Raji (cell line): ENCODE results near the gene QSOX1.

Source experiments
- POLR2A ChIP-seq: IDR thresholded peaks from 2 replicates; pipeline ENCODE4 v1.6.1; 2011; ENCODE audit warnings: low read depth, low read length, control low read depth; ENCODE audit not compliant: insufficient read depth

Gene QSOX1

DNA sequence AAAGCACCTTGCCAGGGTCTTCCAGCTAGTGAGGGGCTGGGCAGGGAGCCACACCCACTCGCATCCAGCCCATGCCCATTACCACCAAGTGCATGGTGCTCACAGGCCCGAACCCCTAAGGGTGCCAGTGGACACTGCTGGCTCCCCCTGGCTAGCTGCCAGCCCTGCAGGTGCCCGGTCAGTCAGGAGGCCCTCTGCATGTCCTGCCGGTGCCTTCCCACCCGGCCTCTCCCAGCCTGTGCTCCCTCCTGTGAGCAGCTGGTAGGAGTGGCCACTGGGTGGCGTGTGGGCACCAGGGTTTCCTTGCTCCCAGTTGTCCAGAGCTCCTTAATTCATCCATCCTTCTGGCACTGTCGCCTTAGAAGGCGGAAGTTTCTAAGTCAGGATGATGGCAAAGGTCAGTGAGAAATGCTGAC lies 33.4 kb downstream of the QSOX1 start:
- TF ChIP-seq POLR2A, result no peak

DNA sequence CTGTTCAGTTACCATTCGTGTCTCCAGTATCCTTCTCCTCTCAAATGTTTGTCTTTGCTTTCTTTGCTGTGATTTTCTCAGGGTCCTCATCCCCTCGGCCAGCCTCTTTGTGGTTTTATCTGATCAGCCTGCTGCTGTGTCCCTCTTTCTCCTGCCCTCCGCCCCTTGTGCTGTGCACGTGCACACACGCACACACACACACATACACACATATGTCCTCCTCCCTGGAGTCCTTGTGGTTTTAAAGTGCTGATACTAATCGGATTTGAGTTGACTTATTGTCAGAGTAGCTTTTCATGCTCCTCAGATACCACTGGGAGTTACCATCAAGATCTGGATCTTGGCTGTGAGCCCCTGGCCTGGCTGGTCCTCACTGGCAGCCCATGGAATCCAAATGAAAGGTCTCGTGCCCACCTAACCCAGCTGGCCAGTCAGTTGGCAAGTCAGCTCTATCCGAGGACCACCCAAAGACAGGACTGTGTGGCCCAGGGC lies 34.1 kb downstream of the QSOX1 start:
- TF ChIP-seq POLR2A, result no peak

DNA sequence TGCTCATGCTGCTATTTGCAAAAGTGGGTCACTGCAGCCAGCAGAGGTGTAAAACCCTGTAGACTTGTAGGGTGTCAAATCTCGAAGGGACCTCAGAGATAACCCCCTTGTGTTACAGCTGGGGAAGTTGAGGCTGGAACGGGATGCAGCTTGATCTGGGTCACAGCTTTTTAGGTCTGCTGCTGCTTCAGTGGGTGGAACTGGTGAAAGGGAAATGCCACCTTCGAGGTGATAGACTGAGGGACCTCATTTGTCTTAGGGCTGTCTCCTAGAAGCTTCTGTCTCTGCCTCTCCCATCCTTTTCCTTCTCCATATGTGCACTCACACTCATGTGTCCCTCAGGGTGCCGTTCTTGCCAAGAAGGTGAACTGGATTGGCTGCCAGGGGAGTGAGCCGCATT lies 35.4 kb downstream of the QSOX1 start:
- no peak for TF ChIP-seq POLR2A

DNA sequence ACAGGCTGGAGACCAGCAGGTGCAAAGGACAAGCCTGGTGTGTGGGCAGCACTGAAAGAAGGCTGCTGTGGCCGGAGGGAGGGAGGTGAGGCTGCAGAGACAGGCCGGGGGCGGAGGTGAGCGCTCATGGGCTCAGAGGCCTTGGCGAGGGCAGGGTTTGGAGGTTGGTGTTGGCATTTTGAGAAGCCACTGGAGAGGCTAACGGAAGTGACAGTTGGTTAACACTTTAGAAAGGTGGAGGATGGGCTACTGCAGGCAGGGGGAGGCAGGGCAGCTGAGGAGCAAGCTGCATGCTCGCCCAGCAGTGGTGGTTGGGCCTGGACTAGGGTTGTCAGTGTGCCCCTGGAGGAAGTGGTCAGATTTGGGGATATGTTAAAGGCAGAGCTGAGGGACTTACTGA lies 37.5 kb downstream of the QSOX1 start:
- TF ChIP-seq POLR2A, result no peak

DNA sequence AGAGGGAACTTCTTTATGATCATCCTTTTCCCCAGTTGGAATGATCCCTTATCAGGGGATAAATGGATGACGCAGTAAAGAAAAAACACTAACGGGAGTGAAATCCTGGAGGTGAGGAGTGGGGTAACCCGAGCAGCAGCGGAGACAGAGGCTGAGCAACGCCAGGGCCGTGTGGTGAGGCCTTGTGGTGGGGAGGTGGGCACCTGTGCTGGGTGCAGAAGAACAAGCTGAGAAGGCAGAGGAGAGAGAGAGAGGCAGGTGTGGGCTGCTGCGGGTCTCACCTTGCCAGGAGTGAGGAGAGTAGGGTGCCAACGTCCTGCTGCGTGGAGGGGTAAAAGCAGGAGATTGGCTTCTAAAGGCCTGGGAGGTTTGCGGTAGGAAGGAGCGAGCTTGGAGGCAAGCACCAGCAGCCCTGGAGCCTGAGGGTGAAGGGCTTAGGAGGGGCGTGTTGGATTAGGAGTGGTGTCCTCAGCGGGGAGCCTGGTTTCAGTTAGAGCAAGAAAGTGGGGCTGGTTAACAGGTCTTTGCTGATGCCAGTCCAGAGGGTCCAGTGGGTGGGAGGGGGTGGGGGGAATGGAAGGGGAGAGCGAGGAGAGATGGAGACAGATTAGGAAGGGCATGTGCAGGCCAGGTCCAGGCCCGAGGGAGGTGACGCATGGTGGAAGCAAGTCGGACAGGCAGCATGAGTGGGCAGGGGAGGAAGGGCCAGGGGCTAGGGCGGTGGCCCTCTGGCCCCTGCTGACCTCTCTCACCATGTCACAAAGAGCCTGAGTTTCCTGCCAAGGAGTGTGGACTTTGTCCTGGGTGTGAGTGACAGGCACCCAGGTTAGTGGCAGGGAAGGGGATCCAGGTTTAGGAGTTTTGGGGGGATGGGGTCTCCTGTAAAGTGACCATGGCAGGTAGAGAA lies 38.7 kb downstream of the QSOX1 start:
- no peak for TF ChIP-seq POLR2A

DNA sequence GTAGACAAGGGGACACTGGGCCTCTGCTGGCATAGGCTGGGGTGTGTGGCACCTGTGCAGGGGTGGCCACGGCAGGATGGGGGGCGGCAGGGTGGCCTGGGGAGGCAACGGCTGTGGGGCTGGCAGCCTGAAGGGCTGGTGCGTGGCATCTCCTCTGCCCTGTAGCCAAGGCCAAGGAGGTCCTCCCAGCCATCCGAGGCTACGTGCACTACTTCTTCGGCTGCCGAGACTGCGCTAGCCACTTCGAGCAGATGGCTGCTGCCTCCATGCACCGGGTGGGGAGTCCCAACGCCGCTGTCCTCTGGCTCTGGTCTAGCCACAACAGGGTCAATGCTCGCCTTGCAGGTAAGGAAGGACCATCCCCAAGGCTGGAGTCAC lies 39.4 kb downstream of the QSOX1 start:
- no peak for TF ChIP-seq POLR2A

DNA sequence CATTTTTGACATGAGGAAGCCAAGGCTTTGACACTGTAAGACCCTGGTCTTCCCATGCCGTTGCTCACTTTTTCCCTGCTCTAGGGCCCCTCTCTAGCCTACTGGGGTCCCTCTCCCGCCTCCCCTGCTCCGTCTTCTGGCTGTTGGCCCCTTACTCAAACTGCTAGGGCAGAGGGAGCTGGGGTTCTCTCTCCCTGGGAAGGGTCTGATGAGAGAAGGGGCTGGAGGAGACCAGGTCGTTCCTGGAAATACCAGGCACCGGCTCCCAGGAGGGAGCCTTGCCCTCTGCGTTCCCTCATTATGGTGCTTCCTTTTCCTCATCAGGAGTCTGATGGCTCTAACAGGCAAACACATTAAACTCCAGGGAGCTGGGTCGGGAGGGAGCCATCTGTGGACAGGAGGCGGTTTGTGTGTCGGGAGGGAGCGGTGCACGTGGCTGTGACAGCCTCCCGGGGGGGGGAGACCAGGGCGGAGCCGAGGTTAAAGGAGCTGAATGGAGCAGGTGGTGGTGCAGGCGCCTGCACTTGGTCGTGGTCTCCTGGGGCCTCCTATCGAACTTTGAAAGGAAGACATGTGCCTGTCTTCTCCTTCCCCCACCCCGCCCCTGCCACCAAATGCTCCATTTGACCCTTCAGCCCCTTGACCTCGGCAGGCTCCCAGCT lies 40.0 kb downstream of the QSOX1 start:
- TF ChIP-seq POLR2A, result no peak

DNA sequence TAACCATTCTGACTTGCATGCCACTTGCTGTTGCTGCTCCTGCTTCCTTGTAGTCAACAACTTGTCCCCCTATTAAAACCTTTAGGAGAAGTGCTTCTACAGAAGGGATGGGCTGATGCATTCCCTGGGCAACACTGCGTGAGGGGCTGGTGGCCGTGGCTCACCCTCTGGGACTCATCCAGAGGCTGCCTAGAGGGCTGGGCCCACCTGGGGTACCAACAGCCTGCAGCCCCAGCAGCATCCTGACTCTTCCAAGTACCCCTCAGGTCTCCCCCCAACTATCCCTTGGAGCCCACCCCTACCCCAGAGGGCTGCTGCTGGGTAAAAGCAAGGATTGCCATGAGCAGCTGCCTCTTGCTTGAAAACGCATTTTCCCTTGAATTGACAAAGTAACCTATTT lies 40.7 kb downstream of the QSOX1 start:
- TF ChIP-seq POLR2A, result no peak

DNA sequence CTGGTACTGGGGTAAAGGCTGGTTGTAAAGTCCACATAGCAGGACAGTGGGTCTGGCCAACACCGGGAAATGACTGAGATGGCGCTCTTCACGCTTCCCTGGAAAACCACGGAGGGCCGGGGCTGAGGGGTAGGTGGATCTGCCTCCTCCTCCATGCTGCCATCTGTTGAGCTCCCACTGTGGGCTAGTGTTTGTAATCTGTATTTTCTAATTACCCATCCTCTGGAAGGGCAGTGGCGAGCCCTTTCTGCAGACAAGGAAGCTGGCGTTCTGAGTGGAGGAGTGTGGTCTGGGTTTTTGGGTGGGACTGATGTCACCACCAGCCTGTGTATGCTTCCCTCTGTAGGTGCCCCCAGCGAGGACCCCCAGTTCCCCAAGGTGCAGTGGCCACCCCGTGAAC lies 41.2 kb downstream of the QSOX1 start:
- TF ChIP-seq POLR2A, result no peak

DNA sequence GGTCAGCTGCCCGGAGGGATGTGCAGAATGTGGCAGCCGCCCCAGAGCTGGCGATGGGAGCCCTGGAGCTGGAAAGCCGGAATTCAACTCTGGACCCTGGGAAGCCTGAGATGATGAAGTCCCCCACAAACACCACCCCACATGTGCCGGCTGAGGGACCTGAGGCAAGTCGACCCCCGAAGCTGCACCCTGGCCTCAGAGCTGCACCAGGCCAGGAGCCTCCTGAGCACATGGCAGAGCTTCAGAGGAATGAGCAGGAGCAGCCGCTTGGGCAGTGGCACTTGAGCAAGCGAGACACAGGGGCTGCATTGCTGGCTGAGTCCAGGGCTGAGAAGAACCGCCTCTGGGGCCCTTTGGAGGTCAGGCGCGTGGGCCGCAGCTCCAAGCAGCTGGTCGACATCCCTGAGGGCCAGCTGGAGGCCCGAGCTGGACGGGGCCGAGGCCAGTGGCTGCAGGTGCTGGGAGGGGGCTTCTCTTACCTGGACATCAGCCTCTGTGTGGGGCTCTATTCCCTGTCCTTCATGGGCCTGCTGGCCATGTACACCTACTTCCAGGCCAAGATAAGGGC lies 41.9 kb downstream of the QSOX1 start:
- TF ChIP-seq POLR2A, result no peak

DNA sequence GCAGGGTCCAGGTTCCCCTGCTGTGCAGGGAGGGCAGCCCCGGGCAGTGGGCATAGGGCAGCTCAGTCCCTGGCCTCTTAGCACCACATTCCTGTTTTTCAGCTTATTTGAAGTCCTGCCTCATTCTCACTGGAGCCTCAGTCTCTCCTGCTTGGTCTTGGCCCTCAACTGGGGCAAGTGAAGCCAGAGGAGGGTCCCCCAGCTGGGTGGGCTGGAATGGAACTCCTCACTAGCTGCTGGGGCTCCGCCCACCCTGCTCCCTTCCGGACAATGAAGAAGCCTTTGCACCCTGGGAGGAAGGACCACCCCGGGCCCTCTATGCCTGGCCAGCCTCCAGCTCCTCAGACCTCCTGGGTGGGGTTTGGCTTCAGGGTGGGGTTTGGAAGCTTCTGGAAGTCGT lies 42.6 kb downstream of the QSOX1 start:
- TF ChIP-seq POLR2A, result no peak

DNA sequence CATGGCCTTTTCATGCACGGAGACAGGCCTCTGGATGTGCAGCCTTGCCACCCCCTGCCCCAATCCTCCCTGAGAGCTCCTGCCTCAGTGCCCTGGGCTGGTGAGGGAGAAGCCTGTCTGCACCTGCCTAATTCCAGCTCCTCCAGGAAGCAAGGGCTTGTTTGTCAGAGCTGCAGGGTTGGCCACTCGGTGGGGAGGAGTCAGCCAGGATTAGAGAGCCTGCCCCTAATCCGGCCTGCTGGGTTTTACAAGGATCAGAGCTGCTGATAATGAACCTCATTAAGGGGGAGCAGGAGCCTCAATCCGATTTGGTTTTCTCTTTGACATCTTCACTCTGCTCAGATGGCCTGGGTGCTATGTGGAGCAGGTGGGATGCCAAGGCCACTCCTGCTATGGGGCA lies 43.5 kb downstream of the QSOX1 start:
- TF ChIP-seq POLR2A, result no peak

DNA sequence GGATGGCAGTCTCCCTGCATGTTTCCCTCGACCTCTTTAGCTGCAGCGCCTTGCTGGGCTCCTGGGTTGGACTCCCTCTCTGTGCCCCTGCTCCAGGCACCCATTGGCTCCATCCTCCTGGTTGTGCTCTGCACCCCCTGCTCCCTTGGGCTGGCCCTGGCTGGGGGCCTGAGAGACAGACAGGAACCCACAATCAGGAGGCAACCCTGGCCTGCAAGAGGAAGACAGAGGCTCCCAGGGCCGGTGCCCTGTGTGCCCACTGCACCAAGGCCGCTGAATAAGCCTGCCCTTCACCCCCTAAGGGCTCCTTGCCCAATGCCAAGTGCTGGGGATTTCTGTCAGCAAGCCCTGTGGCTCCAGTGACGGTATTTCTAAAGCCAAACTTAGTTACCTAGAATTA lies 43.9 kb downstream of the QSOX1 start:
- no peak for TF ChIP-seq POLR2A

DNA sequence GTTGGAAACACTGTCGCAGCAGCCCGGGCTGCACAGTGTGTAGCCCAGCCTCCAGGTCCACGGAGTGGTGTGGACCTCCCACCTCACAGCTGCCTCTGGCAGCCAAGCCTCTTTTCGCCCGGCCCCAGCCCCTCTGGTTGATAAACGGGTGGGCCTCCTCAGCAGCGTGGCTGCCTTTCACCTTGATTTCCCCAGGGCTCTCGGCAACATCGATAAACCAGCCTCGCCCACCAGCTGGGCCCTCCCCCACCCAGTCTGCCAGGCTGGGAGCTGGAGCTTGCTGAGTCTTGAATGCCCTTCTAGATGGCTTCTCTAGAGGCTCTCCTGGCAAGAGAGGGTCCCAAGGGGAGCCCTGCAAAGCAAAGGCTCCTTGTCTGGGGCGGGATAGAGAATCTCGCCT lies 44.3 kb downstream of the QSOX1 start:
- TF ChIP-seq POLR2A, result no peak

DNA sequence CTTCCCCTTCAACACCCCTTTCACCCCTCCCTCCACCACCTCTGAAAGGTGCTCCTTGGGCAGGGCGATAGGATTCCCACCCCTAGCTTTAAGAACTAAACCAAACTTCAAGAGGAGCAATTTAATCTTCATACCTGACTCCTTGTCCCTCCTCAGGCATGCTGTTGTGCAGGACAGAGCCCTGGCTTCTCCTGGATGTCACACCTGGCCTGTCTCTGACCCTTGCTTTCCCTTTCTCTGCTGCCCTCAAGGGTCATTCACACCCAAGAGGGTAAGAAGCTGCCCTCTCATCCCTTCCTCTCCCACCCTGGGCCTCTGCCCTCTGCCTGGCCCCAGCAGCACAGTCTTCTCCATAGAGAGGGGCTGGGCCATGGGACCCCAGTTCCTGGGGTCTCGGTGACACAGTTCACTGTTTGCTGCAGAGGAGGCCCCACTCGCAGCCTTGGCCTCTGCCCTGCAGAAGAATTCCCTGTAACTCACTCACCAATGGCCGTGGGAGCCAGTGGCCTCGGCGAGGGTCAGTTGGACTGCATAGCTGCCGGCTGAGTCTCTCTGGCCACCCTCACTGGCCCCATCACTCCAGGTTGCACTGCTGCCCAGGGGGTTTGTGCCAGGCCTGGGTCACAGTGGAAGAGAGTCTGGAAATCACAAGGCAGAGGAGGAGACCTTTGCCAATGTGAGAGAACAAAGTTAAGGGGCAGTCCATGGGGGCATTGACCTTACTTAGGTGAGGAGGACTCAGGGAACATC lies 47.0 kb downstream of the QSOX1 start:
- no peak for TF ChIP-seq POLR2A
